Measurements from ENCODE around the gene AGPAT3.

Gene AGPAT3

GRCh38 chr21:43825242-43825935, 39.6 kb upstream of the AGPAT3 start:
- no peak for TF ChIP-seq ZNF37A (tag by site-specific recombination; IDR thresholded peaks at IDR 0.05)
- TF ChIP-seq, protein P1, sequence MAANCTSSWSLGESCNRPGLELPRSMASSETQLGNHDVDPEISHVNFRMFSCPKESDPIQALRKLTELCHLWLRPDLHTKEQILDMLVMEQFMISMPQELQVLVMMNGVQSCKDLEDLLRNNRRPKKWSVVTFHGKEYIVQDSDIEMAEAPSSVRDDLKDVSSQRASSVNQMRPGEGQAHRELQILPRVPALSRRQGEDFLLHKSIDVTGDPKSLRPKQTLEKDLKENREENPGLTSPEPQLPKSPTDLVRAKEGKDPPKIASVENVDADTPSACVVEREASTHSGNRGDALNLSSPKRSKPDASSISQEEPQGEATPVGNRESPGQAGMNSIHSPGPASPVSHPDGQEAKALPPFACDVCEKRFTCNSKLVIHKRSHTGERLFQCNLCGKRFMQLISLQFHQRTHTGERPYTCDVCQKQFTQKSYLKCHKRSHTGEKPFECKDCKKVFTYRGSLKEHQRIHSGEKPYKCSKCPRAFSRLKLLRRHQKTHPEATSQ (tag by site-specific recombination; IDR thresholded peaks at IDR 0.05): 0 out of 2 replicates have a peak, but pooled peaks have one; percentile 45
- peak; percentile 97; the same call in 1 of the 2 replicates for TF ChIP-seq ZNF792 (tag by site-specific recombination; IDR thresholded peaks at IDR 0.05)
- no peak for TF ChIP-seq ZFP69B (tag by site-specific recombination; IDR thresholded peaks at IDR 0.05)
- no peak overlapping the region for H3K4me3 ChIP-seq (ENCODE audit: low read depth, low read length)
- ChIA-PET CTCF (interaction anchor here (0.7 to 1.1 kb wide), 3 partner anchors 9 to 120 kb away, joined by 3 read pairs; no protein-coding TSS in a partner anchor), POLR2A (interaction anchor here (1.2 kb wide), 1 partner anchor 13 kb away, joined by 3 read pairs; no protein-coding TSS in a partner anchor)
- no peaks in the 10 kb centered on the region for H3K4me1 ChIP-seq (ENCODE audit: control insufficient read depth, insufficient read depth, low read length)
- H3K36me3 ChIP-seq (ENCODE audit: control insufficient read depth in 2 of 2, insufficient read depth in 1 of 2, low read length in 2 of 2): no peaks in the 10 kb centered on the region
- no peak overlapping the region for H3K27ac ChIP-seq (ENCODE audit: extremely low read depth, low read depth, low read length)
- H3K9me3 ChIP-seq (ENCODE audit: control insufficient read depth, insufficient read depth, low read depth, low read length): no peaks in the 10 kb centered on the region

- H3K27ac ChIP-seq (ENCODE audit: extremely low read depth, low read depth, low read length): no peak overlapping the region
- CTCF ChIA-PET: interaction anchor here (0.7 to 1.7 kb wide), 8 partner anchors 9 to 121 kb away, joined by 3 to 4 read pairs (median 3); no protein-coding TSS in a partner anchor
- TF ChIP-seq, protein P2, sequence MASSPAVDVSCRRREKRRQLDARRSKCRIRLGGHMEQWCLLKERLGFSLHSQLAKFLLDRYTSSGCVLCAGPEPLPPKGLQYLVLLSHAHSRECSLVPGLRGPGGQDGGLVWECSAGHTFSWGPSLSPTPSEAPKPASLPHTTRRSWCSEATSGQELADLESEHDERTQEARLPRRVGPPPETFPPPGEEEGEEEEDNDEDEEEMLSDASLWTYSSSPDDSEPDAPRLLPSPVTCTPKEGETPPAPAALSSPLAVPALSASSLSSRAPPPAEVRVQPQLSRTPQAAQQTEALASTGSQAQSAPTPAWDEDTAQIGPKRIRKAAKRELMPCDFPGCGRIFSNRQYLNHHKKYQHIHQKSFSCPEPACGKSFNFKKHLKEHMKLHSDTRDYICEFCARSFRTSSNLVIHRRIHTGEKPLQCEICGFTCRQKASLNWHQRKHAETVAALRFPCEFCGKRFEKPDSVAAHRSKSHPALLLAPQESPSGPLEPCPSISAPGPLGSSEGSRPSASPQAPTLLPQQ (tag by site-specific recombination; IDR thresholded peaks at IDR 0.05): peak; percentile 84
- TF ChIP-seq ZNF677 (tag by site-specific recombination; IDR thresholded peaks at IDR 0.05): no peak
- TF ChIP-seq ZNF600 (tag by site-specific recombination; IDR thresholded peaks at IDR 0.05): peak; percentile 93
- TF ChIP-seq, protein P3, sequence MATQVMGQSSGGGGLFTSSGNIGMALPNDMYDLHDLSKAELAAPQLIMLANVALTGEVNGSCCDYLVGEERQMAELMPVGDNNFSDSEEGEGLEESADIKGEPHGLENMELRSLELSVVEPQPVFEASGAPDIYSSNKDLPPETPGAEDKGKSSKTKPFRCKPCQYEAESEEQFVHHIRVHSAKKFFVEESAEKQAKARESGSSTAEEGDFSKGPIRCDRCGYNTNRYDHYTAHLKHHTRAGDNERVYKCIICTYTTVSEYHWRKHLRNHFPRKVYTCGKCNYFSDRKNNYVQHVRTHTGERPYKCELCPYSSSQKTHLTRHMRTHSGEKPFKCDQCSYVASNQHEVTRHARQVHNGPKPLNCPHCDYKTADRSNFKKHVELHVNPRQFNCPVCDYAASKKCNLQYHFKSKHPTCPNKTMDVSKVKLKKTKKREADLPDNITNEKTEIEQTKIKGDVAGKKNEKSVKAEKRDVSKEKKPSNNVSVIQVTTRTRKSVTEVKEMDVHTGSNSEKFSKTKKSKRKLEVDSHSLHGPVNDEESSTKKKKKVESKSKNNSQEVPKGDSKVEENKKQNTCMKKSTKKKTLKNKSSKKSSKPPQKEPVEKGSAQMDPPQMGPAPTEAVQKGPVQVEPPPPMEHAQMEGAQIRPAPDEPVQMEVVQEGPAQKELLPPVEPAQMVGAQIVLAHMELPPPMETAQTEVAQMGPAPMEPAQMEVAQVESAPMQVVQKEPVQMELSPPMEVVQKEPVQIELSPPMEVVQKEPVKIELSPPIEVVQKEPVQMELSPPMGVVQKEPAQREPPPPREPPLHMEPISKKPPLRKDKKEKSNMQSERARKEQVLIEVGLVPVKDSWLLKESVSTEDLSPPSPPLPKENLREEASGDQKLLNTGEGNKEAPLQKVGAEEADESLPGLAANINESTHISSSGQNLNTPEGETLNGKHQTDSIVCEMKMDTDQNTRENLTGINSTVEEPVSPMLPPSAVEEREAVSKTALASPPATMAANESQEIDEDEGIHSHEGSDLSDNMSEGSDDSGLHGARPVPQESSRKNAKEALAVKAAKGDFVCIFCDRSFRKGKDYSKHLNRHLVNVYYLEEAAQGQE (tag by site-specific recombination; IDR thresholded peaks at IDR 0.05): no peak
- TF ChIP-seq ZIC2 (tag by site-specific recombination; IDR thresholded peaks at IDR 0.05): peak; percentile 86
- TF ChIP-seq, protein P4, sequence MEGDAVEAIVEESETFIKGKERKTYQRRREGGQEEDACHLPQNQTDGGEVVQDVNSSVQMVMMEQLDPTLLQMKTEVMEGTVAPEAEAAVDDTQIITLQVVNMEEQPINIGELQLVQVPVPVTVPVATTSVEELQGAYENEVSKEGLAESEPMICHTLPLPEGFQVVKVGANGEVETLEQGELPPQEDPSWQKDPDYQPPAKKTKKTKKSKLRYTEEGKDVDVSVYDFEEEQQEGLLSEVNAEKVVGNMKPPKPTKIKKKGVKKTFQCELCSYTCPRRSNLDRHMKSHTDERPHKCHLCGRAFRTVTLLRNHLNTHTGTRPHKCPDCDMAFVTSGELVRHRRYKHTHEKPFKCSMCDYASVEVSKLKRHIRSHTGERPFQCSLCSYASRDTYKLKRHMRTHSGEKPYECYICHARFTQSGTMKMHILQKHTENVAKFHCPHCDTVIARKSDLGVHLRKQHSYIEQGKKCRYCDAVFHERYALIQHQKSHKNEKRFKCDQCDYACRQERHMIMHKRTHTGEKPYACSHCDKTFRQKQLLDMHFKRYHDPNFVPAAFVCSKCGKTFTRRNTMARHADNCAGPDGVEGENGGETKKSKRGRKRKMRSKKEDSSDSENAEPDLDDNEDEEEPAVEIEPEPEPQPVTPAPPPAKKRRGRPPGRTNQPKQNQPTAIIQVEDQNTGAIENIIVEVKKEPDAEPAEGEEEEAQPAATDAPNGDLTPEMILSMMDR (tag by site-specific recombination; IDR thresholded peaks at IDR 0.05): peak; percentile 41; the same call in 1 of the 2 replicates
- peak; percentile 83 for TF ChIP-seq ZFP69B (tag by site-specific recombination; IDR thresholded peaks at IDR 0.05)
- no peaks in the 10 kb centered on the region for H3K36me3 ChIP-seq (ENCODE audit: control insufficient read depth in 2 of 2, insufficient read depth in 1 of 2, low read length in 2 of 2)
- H3K4me3 ChIP-seq (ENCODE audit: low read depth, low read length): no peak overlapping the region
- H3K4me1 ChIP-seq (ENCODE audit: control insufficient read depth, insufficient read depth, low read length): no peaks in the 10 kb centered on the region
- no peaks in the 10 kb centered on the region for H3K9me3 ChIP-seq (ENCODE audit: control insufficient read depth, insufficient read depth, low read depth, low read length)
- POLR2A ChIA-PET: interaction anchor here (1.1 to 1.2 kb wide), 2 partner anchors 7 to 13 kb away, joined by 3 to 6 read pairs; no protein-coding TSS in a partner anchor
These were observed 38.9 kb upstream of the AGPAT3 start for GRCh38 chr21:43825936-43826622.
